Measurements from ENCODE around the gene NRCAM.

NRCAM gene

DNA sequence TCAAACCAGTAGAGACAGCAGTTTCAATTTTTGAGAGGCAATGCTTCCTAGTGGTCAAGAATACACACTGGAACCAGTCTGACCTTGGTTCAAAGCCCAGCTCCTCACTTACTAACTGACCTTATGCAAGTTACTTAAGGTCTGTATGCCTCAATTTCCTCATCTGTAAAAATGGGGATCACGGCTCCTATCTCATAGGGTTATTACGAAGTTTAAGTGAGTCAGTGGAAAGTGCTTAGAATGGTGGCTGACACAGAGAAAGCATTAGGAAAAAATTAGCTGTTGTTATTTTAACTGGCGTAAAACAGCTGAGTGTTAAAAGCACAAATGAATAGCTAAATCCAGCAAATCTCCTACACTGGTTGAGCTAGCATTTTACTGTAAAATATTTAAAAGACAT, 163.7 kb downstream of the NRCAM start:
- Histone ChIP-seq H3K36me3 (no peaks in the 10 kb centered on the region), H3K9me3 (no peaks in the 10 kb centered on the region), H3K4me1 (ENCODE audit: control insufficient read depth in 1 of 2, insufficient read depth in 1 of 2, low read depth in 1 of 2, low read length in 1 of 2) (no peaks in the 10 kb centered on the region), H3K27me3 (no peaks in the 10 kb centered on the region), H3K27ac (no peak overlapping the region), H3K4me3 (ENCODE audit: low read depth in 1 of 2, low read length in 1 of 2) (no peak overlapping the region)
- TF ChIP-seq, protein P1, sequence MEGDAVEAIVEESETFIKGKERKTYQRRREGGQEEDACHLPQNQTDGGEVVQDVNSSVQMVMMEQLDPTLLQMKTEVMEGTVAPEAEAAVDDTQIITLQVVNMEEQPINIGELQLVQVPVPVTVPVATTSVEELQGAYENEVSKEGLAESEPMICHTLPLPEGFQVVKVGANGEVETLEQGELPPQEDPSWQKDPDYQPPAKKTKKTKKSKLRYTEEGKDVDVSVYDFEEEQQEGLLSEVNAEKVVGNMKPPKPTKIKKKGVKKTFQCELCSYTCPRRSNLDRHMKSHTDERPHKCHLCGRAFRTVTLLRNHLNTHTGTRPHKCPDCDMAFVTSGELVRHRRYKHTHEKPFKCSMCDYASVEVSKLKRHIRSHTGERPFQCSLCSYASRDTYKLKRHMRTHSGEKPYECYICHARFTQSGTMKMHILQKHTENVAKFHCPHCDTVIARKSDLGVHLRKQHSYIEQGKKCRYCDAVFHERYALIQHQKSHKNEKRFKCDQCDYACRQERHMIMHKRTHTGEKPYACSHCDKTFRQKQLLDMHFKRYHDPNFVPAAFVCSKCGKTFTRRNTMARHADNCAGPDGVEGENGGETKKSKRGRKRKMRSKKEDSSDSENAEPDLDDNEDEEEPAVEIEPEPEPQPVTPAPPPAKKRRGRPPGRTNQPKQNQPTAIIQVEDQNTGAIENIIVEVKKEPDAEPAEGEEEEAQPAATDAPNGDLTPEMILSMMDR (IDR thresholded peaks at IDR 0.05): no peak

DNA sequence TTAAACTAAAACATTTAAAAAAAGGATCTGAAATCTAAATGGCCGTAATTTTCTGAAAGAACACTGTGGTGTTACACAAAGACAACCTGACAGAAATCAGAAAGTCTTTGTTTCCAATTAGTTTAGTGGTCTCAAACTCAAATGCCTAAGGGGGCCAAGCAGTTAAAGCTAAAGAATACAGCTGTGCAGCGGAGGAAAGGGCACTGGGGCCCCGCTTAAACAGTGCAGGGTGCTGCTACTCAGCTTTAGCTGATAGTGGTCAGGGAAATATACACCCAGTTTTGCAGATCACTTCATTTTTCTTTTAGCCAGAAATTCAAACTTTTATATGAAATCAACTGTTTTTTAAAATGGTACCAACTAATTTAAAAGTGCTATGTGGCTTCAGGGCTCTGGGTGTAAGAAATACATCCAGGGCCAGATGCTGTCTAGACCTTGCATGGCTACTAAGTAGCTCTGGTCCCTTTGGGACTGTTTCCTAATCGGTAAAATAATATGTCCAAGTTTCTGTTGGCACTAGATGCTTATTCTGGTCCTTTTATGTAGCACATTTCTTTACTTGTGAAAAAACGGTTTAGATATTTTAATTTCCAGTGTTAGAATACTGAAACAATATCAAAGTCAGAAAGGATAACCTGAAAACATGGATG, 164.3 kb downstream of the NRCAM start:
- H3K27ac ChIP-seq: no peak overlapping the region
- TF ChIP-seq, protein P1 (IDR thresholded peaks at IDR 0.05): no peak
- no peaks in the 10 kb centered on the region for H3K9me3 ChIP-seq
- H3K36me3 ChIP-seq: no peaks in the 10 kb centered on the region
- H3K4me3 ChIP-seq (ENCODE audit: low read depth in 1 of 2, low read length in 1 of 2): no peak overlapping the region
- no peaks in the 10 kb centered on the region for H3K4me1 ChIP-seq (ENCODE audit: control insufficient read depth in 1 of 2, insufficient read depth in 1 of 2, low read depth in 1 of 2, low read length in 1 of 2)
- no peaks in the 10 kb centered on the region for H3K27me3 ChIP-seq

DNA sequence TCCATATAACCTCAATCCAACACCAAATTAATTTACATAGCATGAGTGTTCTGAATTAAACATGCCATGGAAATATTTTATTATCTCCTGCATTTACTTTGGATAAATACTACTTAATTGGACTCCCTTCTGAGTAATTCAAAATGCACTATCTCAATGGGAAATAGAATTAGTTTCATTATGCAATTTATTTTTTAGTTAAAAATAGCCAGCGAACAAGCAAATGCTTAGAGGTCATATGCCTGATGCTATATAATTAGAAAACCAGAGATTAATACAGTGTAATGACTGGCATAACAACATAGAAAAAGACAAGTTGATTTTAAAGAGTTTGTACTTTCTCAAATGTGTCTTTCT, 165.1 kb downstream of the NRCAM start:
- H3K27me3 ChIP-seq: no peaks in the 10 kb centered on the region
- H3K27ac ChIP-seq: no peak overlapping the region
- no peaks in the 10 kb centered on the region for H3K36me3 ChIP-seq
- no peak overlapping the region for H3K4me3 ChIP-seq (ENCODE audit: low read depth in 1 of 2, low read length in 1 of 2)
- no peaks in the 10 kb centered on the region for H3K4me1 ChIP-seq (ENCODE audit: control insufficient read depth in 1 of 2, insufficient read depth in 1 of 2, low read depth in 1 of 2, low read length in 1 of 2)
- no peaks in the 10 kb centered on the region for H3K9me3 ChIP-seq
- TF ChIP-seq, protein P1 (IDR thresholded peaks at IDR 0.05): no peak

DNA sequence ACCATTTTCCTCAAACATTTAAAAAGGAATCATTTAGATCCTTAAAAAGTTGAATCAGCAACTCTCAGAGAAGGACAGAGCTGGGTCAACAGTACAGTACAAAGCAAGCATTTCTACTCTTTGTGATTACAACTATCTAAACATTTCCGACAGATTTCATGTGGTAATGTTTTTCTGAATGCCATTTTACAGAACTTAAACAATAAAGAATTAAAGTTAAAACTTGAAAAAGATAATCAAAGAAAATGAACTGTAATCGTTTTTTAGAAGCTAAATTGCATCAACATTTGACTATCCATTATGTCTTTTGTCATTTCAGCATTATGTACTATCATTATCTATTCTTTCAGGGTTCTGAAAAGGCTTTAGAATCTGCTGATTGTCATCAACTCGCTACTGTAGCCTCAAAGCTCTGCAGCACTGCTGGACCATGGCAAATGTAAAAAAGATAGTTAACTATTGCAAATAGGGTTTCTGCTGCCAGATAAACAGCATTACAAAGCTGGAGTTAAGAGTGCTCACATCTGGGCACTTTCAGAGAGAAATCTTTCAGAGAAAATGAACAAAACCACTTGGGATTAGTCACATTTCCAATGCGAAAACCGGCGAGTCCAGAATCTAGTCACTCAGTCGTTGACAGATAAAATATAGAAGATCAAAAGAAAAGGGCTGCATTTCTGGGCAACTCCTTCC, 165.6 kb downstream of the NRCAM start:
- Histone ChIP-seq H3K4me3 (ENCODE audit: low read depth in 1 of 2, low read length in 1 of 2) (no peak overlapping the region), H3K27ac (no peak overlapping the region), H3K27me3 (no peaks in the 10 kb centered on the region), H3K4me1 (ENCODE audit: control insufficient read depth in 1 of 2, insufficient read depth in 1 of 2, low read depth in 1 of 2, low read length in 1 of 2) (no peaks in the 10 kb centered on the region), H3K36me3 (no peaks in the 10 kb centered on the region), H3K9me3 (no peaks in the 10 kb centered on the region)
- TF ChIP-seq, protein P1 (IDR thresholded peaks at IDR 0.05): no peak

DNA sequence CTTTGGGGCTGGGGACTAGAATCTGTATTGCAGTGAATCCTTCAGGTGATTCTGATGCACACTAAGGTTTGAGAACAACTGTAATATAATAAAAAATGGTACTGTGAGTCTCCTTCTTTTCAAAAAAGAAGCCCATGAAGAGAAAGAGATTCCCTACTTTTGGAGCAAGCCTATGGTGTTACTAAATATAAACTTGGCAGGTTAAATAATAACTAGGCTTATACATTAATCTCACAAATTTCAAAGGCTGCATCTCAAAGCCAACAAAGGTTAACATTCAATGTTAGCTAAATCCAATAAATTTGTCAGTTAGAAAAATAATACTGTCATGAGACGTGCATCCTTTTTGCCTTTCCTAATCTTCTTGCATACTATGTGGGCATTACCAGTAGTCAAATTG, 166.4 kb downstream of the NRCAM start:
- H3K4me3 ChIP-seq (ENCODE audit: low read depth in 1 of 2, low read length in 1 of 2): no peak overlapping the region
- H3K27ac ChIP-seq: no peak overlapping the region
- no peaks in the 10 kb centered on the region for H3K36me3 ChIP-seq
- H3K27me3 ChIP-seq: no peaks in the 10 kb centered on the region
- no peaks in the 10 kb centered on the region for H3K9me3 ChIP-seq
- no peaks in the 10 kb centered on the region for H3K4me1 ChIP-seq (ENCODE audit: control insufficient read depth in 1 of 2, insufficient read depth in 1 of 2, low read depth in 1 of 2, low read length in 1 of 2)
- TF ChIP-seq, protein P1 (IDR thresholded peaks at IDR 0.05): no peak
